ENCODE results near the gene ACOX3. TPM values are rescaled to one million over a fixed set of nuclear protein-coding genes. Genes with fewer than 3 reads are reported as not detected.

Gene ACOX3
- total and polyA plus RNA-seq, 4 donors, result 11.4 to 24.6 (median 13.6) TPM

- Histone ChIP-seq H3K27me3 (ENCODE audit: control insufficient read depth in 4 of 4, insufficient read depth in 4 of 4, low read length in 3 of 4) (no peaks in the 10 kb centered on the region), H3K9me3 (ENCODE audit: control insufficient read depth in 4 of 4, low read length in 3 of 4) (no peaks in the 10 kb centered on the region), H3K36me3 (ENCODE audit: control insufficient read depth in 4 of 4, insufficient read depth in 3 of 4, low read depth in 1 of 4, low read length in 3 of 4) (no peaks in the 10 kb centered on the region), H3K4me1 (ENCODE audit: control insufficient read depth in 4 of 4, insufficient read depth in 4 of 4, low read length in 3 of 4) (no peaks in the 10 kb centered on the region), H3K4me3 (ENCODE audit: low read depth in 1 of 3, low read length in 3 of 3) (no peak overlapping the region), H3K27ac (ENCODE audit: low read depth in 1 of 2, low read length in 2 of 2) (no peak overlapping the region), H3K9ac (ENCODE audit: low read depth in 1 of 2, low read length in 2 of 2) (no peak overlapping the region)
- DNase-seq (ENCODE audit: low spot score), result no peak
- TF ChIP-seq TAF1 (conservative IDR thresholded peaks at IDR 0.05) (no peak), FOXA2 (IDR thresholded peaks at IDR 0.05) (no peak), EGR1 (IDR thresholded peaks at IDR 0.05; ENCODE audit: low read depth in 2 of 2) (no peak), FOXA1 (IDR thresholded peaks at IDR 0.05) (no peak), RXRA (IDR thresholded peaks at IDR 0.05) (peak in 1 of 2 donors; percentile 14), HNF4G (IDR thresholded peaks at IDR 0.05) (no peak), YY1 (IDR thresholded peaks at IDR 0.05) (no peak), SP1 (IDR thresholded peaks at IDR 0.05) (no peak), NR2F2 (IDR thresholded peaks at IDR 0.05) (peak; percentile 38), CTCF (IDR thresholded peaks at IDR 0.05; ENCODE audit: low read depth, low read length, missing input control) (no peak), REST (IDR thresholded peaks at IDR 0.05) (no peak), HNF4A (conservative IDR thresholded peaks at IDR 0.05) (peak in 1 of 2 donors; percentile 8), JUND (IDR thresholded peaks at IDR 0.05) (no peak), ATF3 (IDR thresholded peaks at IDR 0.05) (no peak), GABPA (IDR thresholded peaks at IDR 0.05 in 1 of 2, conservative IDR thresholded peaks at IDR 0.05 in 1 of 2) (no peak), RAD21 (IDR thresholded peaks at IDR 0.05) (no peak)
- TF ChIP-seq, protein P1, sequence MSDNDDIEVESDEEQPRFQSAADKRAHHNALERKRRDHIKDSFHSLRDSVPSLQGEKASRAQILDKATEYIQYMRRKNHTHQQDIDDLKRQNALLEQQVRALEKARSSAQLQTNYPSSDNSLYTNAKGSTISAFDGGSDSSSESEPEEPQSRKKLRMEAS (IDR thresholded peaks at IDR 0.05), result no peak
- TF ChIP-seq, protein P2, sequence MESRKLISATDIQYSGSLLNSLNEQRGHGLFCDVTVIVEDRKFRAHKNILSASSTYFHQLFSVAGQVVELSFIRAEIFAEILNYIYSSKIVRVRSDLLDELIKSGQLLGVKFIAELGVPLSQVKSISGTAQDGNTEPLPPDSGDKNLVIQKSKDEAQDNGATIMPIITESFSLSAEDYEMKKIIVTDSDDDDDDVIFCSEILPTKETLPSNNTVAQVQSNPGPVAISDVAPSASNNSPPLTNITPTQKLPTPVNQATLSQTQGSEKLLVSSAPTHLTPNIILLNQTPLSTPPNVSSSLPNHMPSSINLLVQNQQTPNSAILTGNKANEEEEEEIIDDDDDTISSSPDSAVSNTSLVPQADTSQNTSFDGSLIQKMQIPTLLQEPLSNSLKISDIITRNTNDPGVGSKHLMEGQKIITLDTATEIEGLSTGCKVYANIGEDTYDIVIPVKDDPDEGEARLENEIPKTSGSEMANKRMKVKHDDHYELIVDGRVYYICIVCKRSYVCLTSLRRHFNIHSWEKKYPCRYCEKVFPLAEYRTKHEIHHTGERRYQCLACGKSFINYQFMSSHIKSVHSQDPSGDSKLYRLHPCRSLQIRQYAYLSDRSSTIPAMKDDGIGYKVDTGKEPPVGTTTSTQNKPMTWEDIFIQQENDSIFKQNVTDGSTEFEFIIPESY (IDR thresholded peaks at IDR 0.05), result no peak
- WGBS, result 70% methylated on average over 8 of the region's 8 CpGs
Observed at GRCh38 chr4:8340781-8341241, 99.7 kb downstream of the ACOX3 start.

Data from liver (tissue), 9 donors.